Globus pallidus (tissue), 1 donor: ENCODE results near the gene CRACDL.

Experiments
- DNase-seq: peaks from one replicate; pipeline ENCODE4 v3.0.0-alpha.2; 2015; ENCODE audit warnings: low spot score

The CRACDL gene

GRCh38 chr2:98748292-98749065 is 187.5 kb downstream of the CRACDL start:
- no peak for DNase-seq

GRCh38 chr2:98747888-98748287 is 188.1 kb downstream of the CRACDL start:
- DNase-seq, result no peak

- DNase-seq, result no peak
Measured at GRCh38 chr2:98746426-98746825, 189.6 kb downstream of the CRACDL start.

GRCh38 chr2:98744595-98744994 is 191.4 kb downstream of the CRACDL start:
- DNase-seq, result no peak
